H1 (cell line): ENCODE measurements around the gene OR11A1. TPM values are rescaled to one million over a fixed set of nuclear protein-coding genes. Genes with fewer than 3 reads are reported as not detected.

Experiments used
- BRCA1 ChIP-seq: IDR thresholded peaks from 2 replicates; pipeline ENCODE4 v1.6.1; 2012; ENCODE audit warnings: low read depth, low read length, improper control_type of control experiment
- CHD2 ChIP-seq: IDR thresholded peaks from 2 replicates; pipeline ENCODE4 v1.6.1; 2012; ENCODE audit warnings: low read length, improper control_type of control experiment
- CHD7 ChIP-seq: fragments of 300-600 bp; sonication (generic); IDR thresholded peaks from 2 replicates; pipeline ENCODE4 v1.7.1; 2012; ENCODE audit warnings: low read length, moderate library complexity, mild to moderate bottlenecking, inconsistent platforms; ENCODE audit not compliant: insufficient replicate concordance
- GABPA ChIP-seq: IDR thresholded peaks from 2 replicates; pipeline ENCODE4 v1.6.1; 2011; ENCODE audit warnings: mild to moderate bottlenecking, low read length, moderate library complexity, borderline replicate concordance; ENCODE audit not compliant: insufficient read depth
- NANOG ChIP-seq: IDR thresholded peaks from 2 replicates; pipeline ENCODE4 v1.6.1; 2011; ENCODE audit warnings: low read length, low read depth, mild to moderate bottlenecking, inconsistent platforms; ENCODE audit not compliant: insufficient read depth, poor library complexity, severe bottlenecking
- POU5F1 ChIP-seq: IDR thresholded peaks from 2 replicates; pipeline ENCODE4 v1.6.1; 2011; ENCODE audit warnings: low read depth, mild to moderate bottlenecking, low read length, moderate library complexity
- polyA plus RNA-seq, 7 experiments: library from polyadenylated mRNA; depleted of rRNA in 3 of 7; stranded (reverse) in 5 of 7; unstranded in 2 of 7; fragments of >200 nt in 5 of 7; fragments of 200-250 nt in 2 of 7; gene quantifications; 1 replicate in 5 of 7; 2 replicates in 1 of 7; 4 replicates in 1 of 7; pipeline versions ENCODE4 v1.2.1 to v1.2.3, GENCODE V29; 2011 to 2013; ENCODE audit warnings: missing spikeins in 2 of 7, mixed read lengths in 2 of 7
- total RNA-seq: library from RNA; stranded (reverse); fragmentation: NEBNext Ultra II Directional; extraction: Animal tissue kit (Norgen Biotek cat#: 25700); gene quantifications from 2 replicates; pipeline ENCODE4 v1.2.1, GENCODE V29; 2021

Gene OR11A1
- total and polyA plus RNA-seq, 2 of the 8 experiments (the other 6 are each of a cell fraction or from before 2014, with no cell fraction given), result not detected

- TF ChIP-seq NANOG, result no peak
- TF ChIP-seq POU5F1, result no peak
- TF ChIP-seq BRCA1, result no peak
- TF ChIP-seq CHD2, result no peak
- no peak for TF ChIP-seq GABPA
- no peak for TF ChIP-seq CHD7
Measured at GRCh38 chr6:29465801-29466200, 8.9 kb upstream of the OR11A1 start (continued).
